ENCODE results near the gene KLHL10.

KLHL10 gene

GRCh38 chr17:41895617-41896016, 58.0 kb downstream of the KLHL10 start (continued):
- TF ChIP-seq POU6F1 (CRISPR knock-in tag; IDR thresholded peaks at IDR 0.05; ENCODE audit: borderline replicate concordance, low read depth) (no peak), ZFP30 (CRISPR knock-in tag; IDR thresholded peaks at IDR 0.05) (no peak), SNAI2 (CRISPR knock-in tag; IDR thresholded peaks at IDR 0.05) (no peak), OSR1 (CRISPR knock-in tag; IDR thresholded peaks at IDR 0.05) (no peak), ARNTL (CRISPR knock-in tag; IDR thresholded peaks at IDR 0.05; ENCODE audit: borderline replicate concordance, low read depth) (no peak), ZC3H10 (CRISPR knock-in tag; IDR thresholded peaks at IDR 0.05) (no peak), CSDC2 (CRISPR knock-in tag; IDR thresholded peaks at IDR 0.05) (0 out of 2 replicates have a peak, but pooled peaks have one; percentile 23), ZNF8 (CRISPR knock-in tag; IDR thresholded peaks at IDR 0.05) (no peak), CREB5 (CRISPR knock-in tag; IDR thresholded peaks at IDR 0.05; ENCODE audit: low read depth) (no peak), GLIS3 (CRISPR knock-in tag; IDR thresholded peaks at IDR 0.05) (no peak), TCF4 (CRISPR knock-in tag; IDR thresholded peaks at IDR 0.05; ENCODE audit: borderline replicate concordance) (0 out of 2 replicates have a peak, but pooled peaks have one; percentile 13), ESRRG (CRISPR knock-in tag; IDR thresholded peaks at IDR 0.05) (no peak)
- TF ChIP-seq, protein P1, sequence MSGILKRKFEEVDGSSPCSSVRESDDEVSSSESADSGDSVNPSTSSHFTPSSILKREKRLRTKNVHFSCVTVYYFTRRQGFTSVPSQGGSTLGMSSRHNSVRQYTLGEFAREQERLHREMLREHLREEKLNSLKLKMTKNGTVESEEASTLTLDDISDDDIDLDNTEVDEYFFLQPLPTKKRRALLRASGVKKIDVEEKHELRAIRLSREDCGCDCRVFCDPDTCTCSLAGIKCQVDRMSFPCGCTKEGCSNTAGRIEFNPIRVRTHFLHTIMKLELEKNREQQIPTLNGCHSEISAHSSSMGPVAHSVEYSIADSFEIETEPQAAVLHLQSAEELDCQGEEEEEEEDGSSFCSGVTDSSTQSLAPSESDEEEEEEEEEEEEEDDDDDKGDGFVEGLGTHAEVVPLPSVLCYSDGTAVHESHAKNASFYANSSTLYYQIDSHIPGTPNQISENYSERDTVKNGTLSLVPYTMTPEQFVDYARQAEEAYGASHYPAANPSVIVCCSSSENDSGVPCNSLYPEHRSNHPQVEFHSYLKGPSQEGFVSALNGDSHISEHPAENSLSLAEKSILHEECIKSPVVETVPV (CRISPR knock-in tag; IDR thresholded peaks at IDR 0.05), result no peak

GRCh38 chr17:41896726-41897125, 59.1 kb downstream of the KLHL10 start:
- no peak for ATAC-seq
- TF ChIP-seq TCF4 (CRISPR knock-in tag; IDR thresholded peaks at IDR 0.05; ENCODE audit: borderline replicate concordance), result no peak
